ENCODE results near the gene FAM151A.

Gene FAM151A

GRCh38 chr1:54614024-54614423 is 9.3 kb downstream of the FAM151A start:
- no peak for DNase-seq
- no peaks in the 10 kb centered on the region for H3K27me3 Mint-ChIP-seq
- H3K36me3 Mint-ChIP-seq (ENCODE audit: low read depth) = no peaks in the 10 kb centered on the region
- H3K27ac Mint-ChIP-seq = no peak overlapping the region
- H3K4me1 Mint-ChIP-seq = no peaks in the 10 kb centered on the region
- H3K4me3 Mint-ChIP-seq = no peak overlapping the region
- no peaks in the 10 kb centered on the region for H3K9me3 Mint-ChIP-seq
- ATAC-seq = no peak

DNA sequence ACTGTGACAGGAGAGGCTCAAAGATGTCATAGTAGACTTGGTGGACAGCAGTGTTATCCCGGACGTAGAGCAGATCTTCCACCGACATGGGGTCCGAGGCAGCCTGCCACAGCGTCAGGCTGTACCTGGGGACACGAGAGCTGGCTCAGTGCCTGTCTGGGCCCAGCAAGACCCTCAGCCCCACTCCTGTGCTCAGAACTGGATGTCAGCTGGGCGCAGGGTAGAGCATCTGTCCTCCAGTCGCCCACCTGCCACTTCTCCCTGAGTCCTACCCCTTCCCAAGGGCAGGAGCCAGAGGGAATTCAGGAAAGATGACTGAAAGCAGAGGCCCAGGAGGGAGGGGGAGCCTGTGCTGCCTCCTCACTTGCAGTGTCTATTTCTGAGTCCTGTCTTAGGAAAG is 11.7 kb downstream of the FAM151A start:
- H3K4me3 Mint-ChIP-seq = no peak overlapping the region

DNA sequence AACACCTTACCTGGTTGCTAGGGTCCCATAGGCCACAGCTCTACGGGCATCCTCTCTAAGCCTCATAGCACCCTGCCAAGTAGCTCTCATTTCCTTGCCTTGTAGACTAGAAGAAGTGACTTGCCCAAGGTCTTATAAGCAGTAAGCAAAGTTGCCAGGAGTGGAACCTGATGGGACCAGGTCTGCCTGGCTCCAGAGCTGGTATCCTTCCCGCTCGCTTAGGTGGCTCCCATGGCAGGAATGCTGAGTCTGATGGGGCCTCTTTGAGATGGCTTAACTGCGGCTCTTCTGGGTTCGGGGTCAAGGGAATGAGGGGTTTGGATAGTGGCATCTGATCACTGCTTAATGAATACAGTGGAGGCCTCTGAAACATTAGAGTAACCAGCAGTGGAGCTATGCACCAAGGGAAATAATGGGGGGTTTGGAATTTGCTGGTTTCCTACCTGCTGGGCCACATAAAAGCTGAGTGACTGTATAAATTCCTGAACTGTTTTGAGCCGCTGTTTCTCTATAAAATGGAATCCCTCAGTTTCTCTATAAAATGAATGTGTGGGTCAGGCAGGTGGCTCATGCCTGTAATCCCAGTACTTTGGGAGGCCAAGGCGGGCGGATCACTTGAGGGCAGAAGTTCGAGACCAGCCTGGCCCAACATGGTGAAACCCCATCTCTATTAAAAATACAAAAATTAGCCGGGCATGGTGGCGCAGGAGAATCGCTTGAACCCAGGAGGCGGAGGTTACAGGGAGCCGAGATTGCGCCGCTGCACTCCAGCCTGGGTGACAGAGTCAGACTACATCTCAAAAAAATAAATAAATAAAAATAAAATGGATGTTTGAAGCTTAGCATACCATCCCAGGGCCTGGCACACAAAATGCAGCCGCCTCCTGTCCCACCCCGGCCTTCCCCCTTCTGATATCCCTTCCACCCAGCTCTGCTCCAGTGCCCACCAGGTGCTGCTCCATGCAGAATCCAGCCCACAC is 12.4 kb downstream of the FAM151A start:
- H3K4me1 Mint-ChIP-seq = no peaks in the 10 kb centered on the region
- H3K27ac Mint-ChIP-seq = no peak overlapping the region
- H3K9me3 Mint-ChIP-seq = no peaks in the 10 kb centered on the region
- ATAC-seq = no peak
- no peak overlapping the region for H3K4me3 Mint-ChIP-seq
- no peaks in the 10 kb centered on the region for H3K27me3 Mint-ChIP-seq
- H3K36me3 Mint-ChIP-seq (ENCODE audit: low read depth) = no peaks in the 10 kb centered on the region
- DNase-seq = no peak

More for the DNA sequence above, 11.7 kb downstream of the FAM151A start:
- Mint-ChIP-seq H3K9me3 (no peaks in the 10 kb centered on the region), H3K4me1 (no peaks in the 10 kb centered on the region), H3K27me3 (no peaks in the 10 kb centered on the region), H3K27ac (no peak overlapping the region), H3K36me3 (ENCODE audit: low read depth) (no peaks in the 10 kb centered on the region)
- ATAC-seq (no peak), DNase-seq (no peak)

DNA sequence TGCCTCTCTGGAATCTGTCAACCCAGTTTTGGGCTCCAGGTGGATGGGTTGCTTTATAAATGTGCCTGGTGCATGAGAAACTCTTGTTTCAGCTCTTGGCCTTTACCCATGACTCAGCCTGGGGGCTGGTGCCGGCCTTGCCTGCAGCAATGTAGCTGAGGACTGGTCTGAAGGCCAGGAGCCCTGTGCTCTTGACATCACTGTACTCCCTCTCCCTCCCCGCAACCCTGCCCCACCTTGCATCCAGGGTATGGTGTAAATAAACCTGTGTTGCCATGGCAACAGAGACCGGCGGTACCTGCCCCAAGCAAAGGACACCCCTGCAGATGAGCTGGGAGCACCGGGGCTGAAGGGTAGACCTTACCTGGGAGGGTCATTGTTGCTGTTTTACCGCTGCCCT is 13.3 kb downstream of the FAM151A start:
- Mint-ChIP-seq H3K4me1 (peaks cover 4% of the 10 kb centered on the region), H3K27ac (no peak overlapping the region), H3K9me3 (no peaks in the 10 kb centered on the region), H3K36me3 (ENCODE audit: low read depth) (no peaks in the 10 kb centered on the region), H3K27me3 (no peaks in the 10 kb centered on the region), H3K4me3 (no peak overlapping the region)
- DNase-seq = no peak
- no peak for ATAC-seq

GRCh38 chr1:54609301-54609921 is 13.9 kb downstream of the FAM151A start:
- Mint-ChIP-seq H3K9me3 (no peaks in the 10 kb centered on the region), H3K4me3 (no peak overlapping the region), H3K27ac (no peak overlapping the region), H3K27me3 (no peaks in the 10 kb centered on the region), H3K4me1 (peaks cover 10% of the 10 kb centered on the region), H3K36me3 (ENCODE audit: low read depth) (no peaks in the 10 kb centered on the region)
- ATAC-seq = no peak
- no peak for DNase-seq

- DNase-seq = no peak
- no peak for ATAC-seq
- peaks cover 13% of the 10 kb centered on the region for H3K4me1 Mint-ChIP-seq
- no peak overlapping the region for H3K4me3 Mint-ChIP-seq
- no peaks in the 10 kb centered on the region for H3K9me3 Mint-ChIP-seq
- H3K27ac Mint-ChIP-seq = no peak overlapping the region
- no peaks in the 10 kb centered on the region for H3K27me3 Mint-ChIP-seq
- H3K36me3 Mint-ChIP-seq (ENCODE audit: low read depth) = no peaks in the 10 kb centered on the region
Measured at GRCh38 chr1:54608566-54609230, 14.6 kb downstream of the FAM151A start.

DNA sequence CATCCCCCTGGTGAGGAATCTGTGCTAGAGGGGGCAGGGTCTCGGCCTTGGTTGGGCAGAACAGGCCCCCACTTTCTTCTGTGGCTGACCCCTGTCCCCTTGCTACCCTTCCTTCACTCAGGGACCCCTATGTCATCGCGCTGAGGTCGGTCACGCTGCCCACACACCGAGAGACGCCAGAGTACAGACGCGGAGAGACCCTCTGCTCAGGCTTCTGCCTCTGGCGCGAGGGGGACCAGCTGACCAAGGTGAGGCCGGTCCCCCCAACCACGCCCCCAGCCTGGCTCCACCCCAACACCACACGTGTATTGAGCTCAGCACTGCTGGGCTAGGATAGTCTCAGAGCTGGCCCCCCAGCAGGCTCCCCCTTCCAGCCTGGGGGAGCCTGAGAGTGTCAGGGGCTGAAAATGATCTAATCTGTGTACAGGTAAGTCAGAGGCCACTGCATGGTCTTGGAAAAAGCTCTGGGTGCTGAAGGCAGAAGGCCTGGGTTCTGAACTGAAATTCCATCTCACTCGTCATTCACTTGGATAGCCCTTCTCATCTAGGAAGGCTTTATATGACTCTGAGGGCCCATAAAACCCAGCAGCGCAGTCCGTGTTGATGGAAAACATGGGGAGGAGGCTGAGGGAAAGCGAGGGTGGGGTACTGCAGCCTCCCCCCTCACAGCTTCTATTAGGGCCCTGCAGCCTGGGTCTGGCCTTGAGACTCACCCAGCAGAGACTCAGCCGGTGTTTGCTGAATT is 15.3 kb downstream of the FAM151A start:
- ATAC-seq (no peak), DNase-seq (no peak)
- no peak overlapping the region for H3K4me3 Mint-ChIP-seq
- H3K27me3 Mint-ChIP-seq = no peaks in the 10 kb centered on the region
- H3K36me3 Mint-ChIP-seq (ENCODE audit: low read depth) = no peaks in the 10 kb centered on the region
- H3K9me3 Mint-ChIP-seq = no peaks in the 10 kb centered on the region
- peaks cover 13% of the 10 kb centered on the region for H3K4me1 Mint-ChIP-seq
- no peak overlapping the region for H3K27ac Mint-ChIP-seq

DNA sequence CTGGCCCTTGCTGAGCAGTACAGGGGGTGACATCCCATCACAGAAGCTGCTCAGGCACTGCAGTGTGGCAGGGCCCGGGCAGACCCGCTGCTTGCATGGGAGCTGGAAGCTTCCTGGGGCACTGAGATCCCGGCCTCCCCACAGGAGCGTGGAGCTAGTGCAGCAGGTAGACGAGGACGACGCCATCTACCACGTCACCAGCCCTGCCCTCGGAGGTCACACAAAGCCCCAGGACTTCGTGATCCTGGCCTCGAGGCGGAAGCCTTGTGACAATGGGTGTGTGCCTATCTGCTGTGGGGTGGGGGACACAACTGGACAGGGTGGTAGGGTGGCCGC is 16.4 kb downstream of the FAM151A start:
- DNase-seq (no peak), ATAC-seq (no peak)
- Mint-ChIP-seq H3K27ac (no peak overlapping the region), H3K27me3 (no peaks in the 10 kb centered on the region), H3K4me1 (peaks cover 13% of the 10 kb centered on the region), H3K36me3 (ENCODE audit: low read depth) (no peaks in the 10 kb centered on the region), H3K4me3 (no peak overlapping the region), H3K9me3 (no peaks in the 10 kb centered on the region)

- no peak overlapping the region for H3K27ac Mint-ChIP-seq
- no peaks in the 10 kb centered on the region for H3K27me3 Mint-ChIP-seq
- no peaks in the 10 kb centered on the region for H3K9me3 Mint-ChIP-seq
- no peak overlapping the region for H3K4me3 Mint-ChIP-seq
- no peaks in the 10 kb centered on the region for H3K36me3 Mint-ChIP-seq (ENCODE audit: low read depth)
- ATAC-seq = no peak
- DNase-seq = no peak
- peaks cover 13% of the 10 kb centered on the region for H3K4me1 Mint-ChIP-seq
Measured at GRCh38 chr1:54606096-54606989, 17.0 kb downstream of the FAM151A start.

- ATAC-seq (peak; percentile 57), DNase-seq (peak; percentile 20)
- H3K36me3 Mint-ChIP-seq (ENCODE audit: low read depth) = no peaks in the 10 kb centered on the region
- H3K27me3 Mint-ChIP-seq = no peaks in the 10 kb centered on the region
- H3K9me3 Mint-ChIP-seq = no peaks in the 10 kb centered on the region
- no peak overlapping the region for H3K4me3 Mint-ChIP-seq
- H3K27ac Mint-ChIP-seq = no peak overlapping the region
- peaks cover 13% of the 10 kb centered on the region for H3K4me1 Mint-ChIP-seq
Measured at GRCh38 chr1:54604572-54605370, 18.6 kb downstream of the FAM151A start.

GRCh38 chr1:54604051-54604450 is 19.3 kb downstream of the FAM151A start:
- Mint-ChIP-seq H3K27ac (no peak overlapping the region), H3K27me3 (no peaks in the 10 kb centered on the region), H3K36me3 (ENCODE audit: low read depth) (no peaks in the 10 kb centered on the region), H3K9me3 (no peaks in the 10 kb centered on the region), H3K4me1 (peaks cover 13% of the 10 kb centered on the region), H3K4me3 (no peak overlapping the region)
- ATAC-seq (no peak), DNase-seq (no peak)

DNA sequence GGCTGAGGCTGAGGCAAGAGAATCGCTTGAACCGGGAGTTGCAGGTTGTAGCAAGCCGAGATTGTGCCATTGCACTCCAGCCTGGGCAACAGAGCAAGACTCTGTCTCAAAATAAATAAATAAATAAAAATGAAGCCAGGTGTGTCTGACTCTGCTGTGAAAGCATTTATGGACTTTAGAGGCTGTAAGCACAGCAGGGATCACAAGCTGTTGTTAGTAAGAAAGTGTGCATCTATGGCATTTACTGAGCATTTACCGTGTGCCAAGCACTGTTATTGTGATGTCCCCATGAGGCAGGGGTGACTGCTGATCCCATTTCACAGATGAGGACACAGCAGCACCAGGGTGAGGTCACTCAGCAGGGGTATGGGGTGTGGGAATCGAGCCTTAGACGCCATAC is 20.1 kb downstream of the FAM151A start:
- no peaks in the 10 kb centered on the region for H3K9me3 Mint-ChIP-seq
- peaks cover 13% of the 10 kb centered on the region for H3K4me1 Mint-ChIP-seq
- no peaks in the 10 kb centered on the region for H3K27me3 Mint-ChIP-seq
- DNase-seq (no peak), ATAC-seq (no peak)
- H3K36me3 Mint-ChIP-seq (ENCODE audit: low read depth) = no peaks in the 10 kb centered on the region
- no peak overlapping the region for H3K27ac Mint-ChIP-seq
- H3K4me3 Mint-ChIP-seq = no peak overlapping the region

- no peak overlapping the region for H3K27ac Mint-ChIP-seq
Measured at GRCh38 chr1:54602554-54602953, 20.8 kb downstream of the FAM151A start.

More at GRCh38 chr1:54602554-54602953, 20.8 kb downstream of the FAM151A start:
- H3K9me3 Mint-ChIP-seq = no peaks in the 10 kb centered on the region
- no peak for DNase-seq
- no peak for ATAC-seq
- H3K4me1 Mint-ChIP-seq = peaks cover 13% of the 10 kb centered on the region
- no peaks in the 10 kb centered on the region for H3K27me3 Mint-ChIP-seq
- H3K4me3 Mint-ChIP-seq = no peak overlapping the region
- no peaks in the 10 kb centered on the region for H3K36me3 Mint-ChIP-seq (ENCODE audit: low read depth)
